Measurements from ENCODE around the gene CACNA2D4.

The CACNA2D4 gene

DNA sequence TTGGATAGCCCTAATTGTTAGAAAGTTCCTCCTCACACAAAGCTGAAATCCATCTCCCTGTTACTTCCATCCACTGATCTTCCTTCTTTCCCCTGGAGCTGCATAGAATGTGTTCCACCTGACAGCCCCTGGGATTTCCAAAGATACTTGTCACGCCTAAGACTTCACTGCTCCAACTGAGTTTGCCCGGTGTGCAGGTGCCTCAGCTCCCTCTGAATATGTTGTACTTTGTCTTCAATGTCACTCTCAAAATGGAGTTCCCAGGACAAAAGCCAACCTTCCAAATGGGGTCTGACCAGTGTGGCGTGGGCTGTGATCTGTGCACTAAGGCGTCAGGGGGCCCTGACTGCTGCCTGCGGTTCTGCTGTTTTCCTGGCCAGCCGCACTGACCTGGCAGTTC is 42.8 kb downstream of the CACNA2D4 start:
- TF ChIP-seq, protein P1, sequence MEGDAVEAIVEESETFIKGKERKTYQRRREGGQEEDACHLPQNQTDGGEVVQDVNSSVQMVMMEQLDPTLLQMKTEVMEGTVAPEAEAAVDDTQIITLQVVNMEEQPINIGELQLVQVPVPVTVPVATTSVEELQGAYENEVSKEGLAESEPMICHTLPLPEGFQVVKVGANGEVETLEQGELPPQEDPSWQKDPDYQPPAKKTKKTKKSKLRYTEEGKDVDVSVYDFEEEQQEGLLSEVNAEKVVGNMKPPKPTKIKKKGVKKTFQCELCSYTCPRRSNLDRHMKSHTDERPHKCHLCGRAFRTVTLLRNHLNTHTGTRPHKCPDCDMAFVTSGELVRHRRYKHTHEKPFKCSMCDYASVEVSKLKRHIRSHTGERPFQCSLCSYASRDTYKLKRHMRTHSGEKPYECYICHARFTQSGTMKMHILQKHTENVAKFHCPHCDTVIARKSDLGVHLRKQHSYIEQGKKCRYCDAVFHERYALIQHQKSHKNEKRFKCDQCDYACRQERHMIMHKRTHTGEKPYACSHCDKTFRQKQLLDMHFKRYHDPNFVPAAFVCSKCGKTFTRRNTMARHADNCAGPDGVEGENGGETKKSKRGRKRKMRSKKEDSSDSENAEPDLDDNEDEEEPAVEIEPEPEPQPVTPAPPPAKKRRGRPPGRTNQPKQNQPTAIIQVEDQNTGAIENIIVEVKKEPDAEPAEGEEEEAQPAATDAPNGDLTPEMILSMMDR (IDR thresholded peaks at IDR 0.05), result no peak
- no peak for DNase-seq (ENCODE audit: low spot score)
- H3K27ac ChIP-seq, result no peak overlapping the region
- H3K4me3 ChIP-seq, result no peak overlapping the region

DNA sequence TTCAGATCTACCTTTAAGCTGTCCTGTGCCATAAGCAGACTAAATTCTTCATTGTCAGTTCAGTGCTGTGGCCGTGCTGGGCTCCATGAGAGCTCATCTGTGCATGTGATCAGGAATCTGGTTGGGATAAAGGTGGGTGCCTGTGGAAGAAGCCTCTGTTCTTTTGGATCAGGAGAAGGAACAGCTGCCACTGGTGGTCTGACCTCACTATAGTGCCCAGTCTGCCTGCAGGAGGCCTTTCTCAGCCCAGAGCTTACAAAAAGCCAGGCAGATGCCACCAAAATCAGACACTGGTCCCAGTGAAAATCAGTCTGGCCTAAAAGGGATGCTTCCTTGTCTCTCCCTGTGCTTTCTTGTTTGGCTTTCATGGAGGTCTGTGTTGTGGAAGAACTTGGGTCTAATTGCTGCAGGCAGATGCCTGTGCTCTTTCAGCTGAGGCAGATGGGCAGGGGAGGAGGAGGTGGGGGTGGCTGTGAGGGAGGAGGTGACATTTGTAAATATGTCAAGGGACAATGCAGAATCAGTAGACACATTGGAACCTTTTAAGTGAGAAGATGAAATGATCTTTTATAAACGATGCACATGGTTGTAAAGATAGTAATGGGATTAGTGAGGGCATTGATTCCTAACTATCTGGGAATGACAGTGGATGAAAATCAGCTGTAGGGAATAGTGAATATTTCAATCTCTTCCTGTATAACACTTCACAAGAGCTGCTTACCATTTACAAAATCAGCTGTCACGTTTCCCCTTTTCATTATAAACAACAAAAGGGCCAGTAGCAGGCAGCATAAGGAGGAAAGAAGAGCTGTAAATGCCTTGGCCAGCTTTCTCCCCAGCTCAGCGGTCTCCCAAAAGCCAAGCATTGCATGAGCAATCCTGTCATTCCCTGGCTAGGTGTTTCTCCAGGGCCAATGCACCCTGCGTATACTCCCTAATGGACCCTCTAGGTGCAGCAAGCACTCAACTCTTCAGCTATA is 44.6 kb downstream of the CACNA2D4 start:
- DNase-seq (ENCODE audit: low spot score), result peak; percentile 35
- TF ChIP-seq, protein P1 (IDR thresholded peaks at IDR 0.05), result no peak

DNA sequence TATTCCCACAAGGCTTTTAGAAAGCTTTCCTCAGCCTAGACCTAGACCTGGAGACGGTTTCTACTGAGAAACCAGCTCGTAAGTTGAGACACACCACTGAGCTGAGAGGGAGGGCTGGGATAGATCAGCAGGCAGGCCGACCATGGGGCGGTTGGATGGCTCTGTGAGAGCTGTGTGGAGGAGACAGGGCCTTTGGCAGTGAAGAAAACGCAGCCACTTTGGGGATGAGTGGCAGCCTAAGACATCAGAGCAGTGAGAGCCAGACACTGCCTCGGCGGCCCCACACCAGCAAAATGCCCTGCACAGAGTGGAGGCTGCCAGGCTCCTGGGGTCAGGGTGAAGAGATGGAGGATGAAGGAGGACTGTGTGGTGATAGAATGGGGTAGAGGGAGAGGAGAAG is 46.0 kb downstream of the CACNA2D4 start:
- TF ChIP-seq, protein P1 (IDR thresholded peaks at IDR 0.05), result no peak

More for the DNA sequence above, 44.6 kb downstream of the CACNA2D4 start:
- no peak overlapping the region for H3K27ac ChIP-seq
- H3K4me3 ChIP-seq, result no peak overlapping the region

DNA sequence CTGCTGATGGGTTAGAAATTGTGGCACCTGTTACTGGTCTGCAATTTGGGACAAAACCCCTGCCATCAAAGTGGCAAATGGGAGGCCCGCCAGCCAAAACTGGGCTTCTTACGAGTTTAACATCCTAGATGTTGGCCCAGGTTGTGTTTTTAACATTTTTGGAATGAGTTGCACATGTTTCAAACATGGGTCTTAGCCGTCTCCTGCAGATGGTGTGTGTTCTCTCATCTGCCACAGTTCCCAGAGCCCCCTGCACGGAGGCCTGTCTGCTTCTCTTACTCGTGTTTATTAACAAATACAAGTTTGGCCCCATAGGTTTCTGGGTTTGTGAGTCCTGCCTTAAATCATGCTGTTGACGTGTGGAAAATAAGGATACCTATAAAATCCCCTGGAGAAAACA is 46.5 kb downstream of the CACNA2D4 start:
- H3K4me3 ChIP-seq, result no peak overlapping the region
- TF ChIP-seq, protein P1 (IDR thresholded peaks at IDR 0.05), result no peak
- no peak overlapping the region for H3K27ac ChIP-seq
- DNase-seq (ENCODE audit: low spot score), result peak; percentile 28

More for the DNA sequence above, 46.0 kb downstream of the CACNA2D4 start:
- DNase-seq (ENCODE audit: low spot score), result peak; percentile 36
- no peak overlapping the region for H3K27ac ChIP-seq
- H3K4me3 ChIP-seq, result no peak overlapping the region

- DNase-seq (ENCODE audit: low spot score), result no peak
- Histone ChIP-seq H3K27ac (no peak overlapping the region), H3K4me3 (no peak overlapping the region)
- TF ChIP-seq, protein P1 (IDR thresholded peaks at IDR 0.05), result no peak
Measured at GRCh38 chr12:1870998-1871917, 47.2 kb downstream of the CACNA2D4 start.

GRCh38 chr12:1870086-1870485 is 48.4 kb downstream of the CACNA2D4 start:
- peak; percentile 28 for DNase-seq (ENCODE audit: low spot score)
- no peak overlapping the region for H3K27ac ChIP-seq
- H3K4me3 ChIP-seq, result no peak overlapping the region
- TF ChIP-seq, protein P1 (IDR thresholded peaks at IDR 0.05), result no peak

All from coronary artery (tissue), 2 donors.